Brain microvascular endothelial cell (primary cell): ENCODE measurements around the gene SLC5A10.
"Not testable (repeated sequence)": the region's sequence is repeated elsewhere in the genome, so short reads cannot be mapped to it uniquely, and the experiment has no call there.

Experiments used
- DNase-seq: peaks from one replicate; pipeline ENCODE4 v3.0.0-alpha.2; 2020
- H3K27ac ChIP-seq: fragments of 250-450 bp; sonication (Bioruptor Pico); 2 replicates; pipeline ENCODE4 v1.5.1; 2020; ENCODE audit warnings: mild to moderate bottlenecking, moderate library complexity
- H3K27me3 ChIP-seq: fragments of 250-450 bp; sonication (Bioruptor Pico); replicated peaks from 2 replicates; pipeline ENCODE4 v1.5.1; 2020; ENCODE audit warnings: mild to moderate bottlenecking
- H3K36me3 ChIP-seq: fragments of 250-450 bp; sonication (Bioruptor Pico); replicated peaks from 2 replicates; pipeline ENCODE4 v1.5.1; 2020; ENCODE audit warnings: mild to moderate bottlenecking
- H3K4me3 ChIP-seq: 2 replicates; pipeline ENCODE4 v1.5.1; 2011; ENCODE audit warnings: low read depth, mild to moderate bottlenecking, control low read depth, low read length, moderate library complexity
- in situ Hi-C: cut with HindIII; loops from 2 replicates; pipeline ENCODE4 v1.10.0; 2017; ENCODE audit warnings: low sequenced_read_pairs, low pct_ligation_motif_present
- TF ChIP-seq, protein P1 (sequence below): IDR thresholded peaks from 2 replicates; pipeline ENCODE4 v1.5.1; 2011; ENCODE audit warnings: low read depth, mild to moderate bottlenecking, moderate library complexity, low read length, control low read depth, inconsistent platforms; ENCODE audit errors: missing control alignments

Gene SLC5A10

DNA sequence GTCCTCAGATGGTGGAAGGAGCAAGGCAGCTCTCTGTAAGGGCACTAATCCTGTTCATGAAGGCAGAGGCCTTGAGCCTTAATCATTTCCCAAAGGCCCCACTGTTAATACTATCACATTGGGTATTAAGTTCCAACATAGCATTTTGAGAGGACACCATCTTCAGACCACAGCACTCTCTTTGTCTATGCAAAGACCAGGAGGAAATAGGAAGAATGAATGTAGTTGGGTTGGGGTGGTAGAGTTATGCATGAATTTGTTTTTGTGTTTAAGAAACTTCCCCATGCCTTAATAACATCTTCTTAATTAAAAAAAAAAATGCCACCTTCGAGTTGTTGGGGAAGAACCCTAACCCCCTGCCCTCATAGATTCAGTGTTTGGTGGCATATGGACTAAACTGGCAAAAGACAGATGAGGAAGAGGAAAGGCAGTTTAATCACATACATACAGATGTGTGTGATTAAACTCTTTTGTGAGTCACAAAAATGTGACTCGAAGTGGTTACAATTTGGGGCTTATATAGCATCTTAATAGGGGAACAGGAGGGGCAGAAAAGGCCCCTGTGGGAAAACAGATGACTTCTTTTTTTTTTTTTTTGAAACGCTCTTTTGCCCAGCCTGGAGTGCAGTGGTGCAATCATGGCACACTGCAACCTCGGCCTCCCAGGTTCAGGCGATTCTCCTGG, 35.0 kb upstream of the SLC5A10 start:
- Histone ChIP-seq H3K36me3 (peaks cover 12% of the 10 kb centered on the region), H3K27me3 (no peaks in the 10 kb centered on the region), H3K4me3 (no peak overlapping the region), H3K27ac (no peak overlapping the region)
- TF ChIP-seq, protein P1, sequence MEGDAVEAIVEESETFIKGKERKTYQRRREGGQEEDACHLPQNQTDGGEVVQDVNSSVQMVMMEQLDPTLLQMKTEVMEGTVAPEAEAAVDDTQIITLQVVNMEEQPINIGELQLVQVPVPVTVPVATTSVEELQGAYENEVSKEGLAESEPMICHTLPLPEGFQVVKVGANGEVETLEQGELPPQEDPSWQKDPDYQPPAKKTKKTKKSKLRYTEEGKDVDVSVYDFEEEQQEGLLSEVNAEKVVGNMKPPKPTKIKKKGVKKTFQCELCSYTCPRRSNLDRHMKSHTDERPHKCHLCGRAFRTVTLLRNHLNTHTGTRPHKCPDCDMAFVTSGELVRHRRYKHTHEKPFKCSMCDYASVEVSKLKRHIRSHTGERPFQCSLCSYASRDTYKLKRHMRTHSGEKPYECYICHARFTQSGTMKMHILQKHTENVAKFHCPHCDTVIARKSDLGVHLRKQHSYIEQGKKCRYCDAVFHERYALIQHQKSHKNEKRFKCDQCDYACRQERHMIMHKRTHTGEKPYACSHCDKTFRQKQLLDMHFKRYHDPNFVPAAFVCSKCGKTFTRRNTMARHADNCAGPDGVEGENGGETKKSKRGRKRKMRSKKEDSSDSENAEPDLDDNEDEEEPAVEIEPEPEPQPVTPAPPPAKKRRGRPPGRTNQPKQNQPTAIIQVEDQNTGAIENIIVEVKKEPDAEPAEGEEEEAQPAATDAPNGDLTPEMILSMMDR = no peak
- in situ Hi-C loops = no loop called here
- no peak for DNase-seq

DNA sequence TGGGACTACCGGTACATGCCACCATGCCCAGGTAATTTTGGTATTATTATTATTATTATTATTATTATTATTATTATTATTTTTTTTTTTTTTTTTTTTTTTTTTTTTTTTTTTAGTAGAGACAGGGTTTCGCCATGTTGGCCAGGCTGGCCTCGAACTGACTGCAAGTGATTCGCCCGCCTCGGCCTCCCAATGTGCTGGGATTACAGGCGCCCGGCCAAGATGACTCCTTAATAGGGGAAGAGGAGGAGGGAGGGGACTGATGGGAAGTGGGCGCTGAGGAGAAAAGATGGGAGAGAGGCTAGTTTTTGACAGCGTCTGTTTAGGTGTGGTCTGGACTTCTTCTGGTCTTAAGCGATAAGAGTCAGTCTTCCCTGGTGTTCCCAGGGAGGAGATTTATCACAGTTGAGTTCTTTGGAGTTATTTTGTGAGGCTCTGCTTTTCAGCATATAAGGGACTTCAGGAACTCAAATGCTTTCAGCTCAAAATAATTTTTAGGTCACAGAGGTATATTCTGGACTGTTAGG, 34.4 kb upstream of the SLC5A10 start:
- TF ChIP-seq, protein P1 = no peak
- Histone ChIP-seq H3K4me3 (no peak overlapping the region), H3K36me3 (peaks cover 12% of the 10 kb centered on the region), H3K27me3 (no peaks in the 10 kb centered on the region), H3K27ac (no peak overlapping the region)
- DNase-seq = no peak
- in situ Hi-C loops = no loop called here

DNA sequence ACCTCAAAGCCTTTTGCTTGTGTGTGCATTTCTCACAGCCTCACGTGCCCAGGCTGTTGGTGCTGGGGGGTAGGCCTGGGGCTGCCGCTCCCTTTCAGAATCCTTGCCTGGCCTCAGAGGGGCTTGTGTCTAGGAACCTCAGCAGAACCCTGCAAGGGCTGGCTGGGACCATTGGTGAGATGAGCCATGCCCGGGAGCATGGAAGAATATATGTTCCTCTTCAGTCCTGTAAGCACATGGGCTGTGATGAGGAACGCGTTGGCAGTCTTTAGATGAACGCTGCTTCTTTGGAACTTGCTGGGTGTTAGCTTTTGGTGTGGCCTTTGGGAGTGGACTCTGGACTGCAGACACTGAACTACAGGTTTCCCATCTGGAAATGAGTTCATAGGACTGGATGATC, 32.0 kb upstream of the SLC5A10 start:
- Histone ChIP-seq H3K27ac (no peak overlapping the region), H3K27me3 (no peaks in the 10 kb centered on the region), H3K4me3 (no peak overlapping the region), H3K36me3 (peaks cover 12% of the 10 kb centered on the region)
- TF ChIP-seq, protein P1 = no peak
- in situ Hi-C loops = no loop called here
- no peak for DNase-seq

DNA sequence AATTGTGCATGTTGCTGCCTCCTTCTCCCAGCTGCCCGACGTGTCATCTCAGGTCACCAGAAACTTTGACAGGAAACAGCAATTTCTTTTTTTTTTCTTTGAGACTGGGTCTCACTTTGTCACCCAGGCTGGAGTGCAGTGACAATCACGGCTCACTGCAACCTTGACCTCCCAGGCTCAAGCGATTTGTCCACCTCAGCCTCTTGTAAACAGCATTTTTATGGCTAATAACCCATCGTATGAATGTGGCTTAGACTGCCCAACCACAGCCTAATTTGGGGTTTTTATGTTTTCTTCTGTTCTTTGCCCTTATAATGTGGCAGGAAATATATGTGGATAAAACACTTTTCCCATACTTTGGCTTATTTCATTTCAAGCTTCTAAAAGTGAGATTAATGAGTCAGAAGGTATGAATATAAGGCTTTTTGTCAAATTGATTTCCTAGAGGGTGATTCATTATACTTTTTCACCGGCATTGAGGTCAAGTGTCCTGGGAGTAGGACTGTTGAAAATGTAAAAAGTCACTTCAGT, 31.0 kb upstream of the SLC5A10 start:
- peaks cover 10% of the 10 kb centered on the region for H3K36me3 ChIP-seq
- in situ Hi-C loops = no loop called here
- DNase-seq = no peak
- TF ChIP-seq, protein P1 = no peak
- H3K27ac ChIP-seq = no peak overlapping the region
- no peak overlapping the region for H3K4me3 ChIP-seq
- H3K27me3 ChIP-seq = no peaks in the 10 kb centered on the region

DNA sequence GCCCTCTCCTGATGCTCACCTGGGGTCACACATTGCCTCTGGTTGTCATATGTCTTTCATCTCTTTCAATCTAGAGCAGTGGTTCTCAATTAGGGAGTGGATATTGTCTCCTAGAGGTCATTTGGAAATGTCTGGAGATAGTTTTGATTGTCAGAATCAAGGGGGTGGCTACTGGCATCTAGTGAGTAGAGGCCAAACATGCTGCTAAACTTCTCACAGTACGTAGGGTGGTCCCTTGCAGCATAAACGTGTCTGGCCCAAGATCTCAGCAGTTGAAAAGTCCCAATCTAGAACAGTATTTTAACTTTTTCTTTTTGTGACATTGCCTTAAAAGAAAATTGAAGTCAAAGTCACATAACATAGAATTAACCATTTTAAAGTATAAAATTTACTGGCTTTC, 30.5 kb upstream of the SLC5A10 start:
- TF ChIP-seq, protein P1 = no peak
- Histone ChIP-seq H3K27me3 (no peaks in the 10 kb centered on the region), H3K4me3 (no peak overlapping the region), H3K36me3 (peaks cover 9% of the 10 kb centered on the region), H3K27ac (no peak overlapping the region)
- no peak for DNase-seq
- in situ Hi-C loops = no loop called here

DNA sequence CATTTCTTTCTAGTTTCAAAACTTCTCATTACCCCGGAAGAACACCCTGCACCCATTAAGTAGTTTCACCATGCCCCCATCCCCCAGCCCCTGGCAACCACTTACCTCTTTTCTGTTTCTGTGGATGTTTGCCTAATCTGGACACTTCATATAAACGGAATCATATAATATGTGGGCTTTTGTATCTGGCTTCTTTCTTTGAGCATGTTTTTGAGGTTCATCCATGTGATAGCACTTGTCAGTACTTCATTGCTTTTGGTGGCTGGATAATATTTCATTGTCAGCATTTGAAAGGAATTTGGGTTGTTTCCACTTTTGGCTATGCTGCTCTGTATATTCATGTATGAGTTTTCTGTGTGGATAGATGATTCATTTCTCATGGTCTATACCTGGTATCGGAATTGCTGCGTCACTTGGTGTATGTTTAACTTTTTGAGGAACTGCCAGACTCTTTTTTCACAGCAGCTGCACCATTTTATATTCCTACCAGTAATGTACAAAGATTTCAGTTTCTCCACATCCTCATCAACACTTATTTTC, 30.0 kb upstream of the SLC5A10 start:
- TF ChIP-seq, protein P1 = no peak
- peaks cover 6% of the 10 kb centered on the region for H3K36me3 ChIP-seq
- no peak overlapping the region for H3K4me3 ChIP-seq
- no peaks in the 10 kb centered on the region for H3K27me3 ChIP-seq
- peak; percentile 47 for DNase-seq
- in situ Hi-C loops = no loop called here
- H3K27ac ChIP-seq = no peak overlapping the region

DNA sequence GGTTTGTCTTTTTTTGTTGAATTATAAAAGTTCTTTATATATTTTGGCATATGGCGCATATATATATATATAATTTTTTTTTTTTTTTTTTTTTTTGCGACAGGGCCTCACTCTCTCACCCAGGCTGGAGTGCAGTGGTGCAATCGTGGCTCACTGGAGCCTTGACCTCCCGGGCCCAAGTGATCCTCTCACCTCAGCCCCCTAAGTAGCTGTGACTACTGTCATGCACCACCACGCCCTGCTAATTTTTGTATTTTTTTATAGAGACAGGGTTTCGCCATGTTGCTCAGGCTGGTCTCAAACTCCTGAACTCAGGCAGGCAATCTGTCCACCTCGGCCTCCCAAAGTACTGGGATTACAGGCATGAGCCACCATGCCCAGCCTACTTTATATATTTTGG, 29.4 kb upstream of the SLC5A10 start:
- in situ Hi-C loops, DNase-seq: not testable (repeated sequence)

More for the DNA sequence above, 29.4 kb upstream of the SLC5A10 start:
- not testable (repeated sequence) for H3K36me3 ChIP-seq, H3K27me3 ChIP-seq, H3K27ac ChIP-seq, H3K4me3 ChIP-seq
